Purkinje cell (primary cell): Measurements from ENCODE around the gene CD79A. TPM values are rescaled to one million over a fixed set of nuclear protein-coding genes. Genes with fewer than 3 reads are reported as not detected.

Experiments used
- polyA plus RNA-seq: library from polyadenylated mRNA; unstranded; fragments of >200 nt; fragmentation: Nextera tagmentation; gene quantifications from 2 replicates; pipeline ENCODE4 v1.2.1, GENCODE V29; 2014

Gene CD79A
- polyA plus RNA-seq = not detected in 2 replicates

GRCh38 chr19:41876847-41877832 is at the start of gene CD79A:
CD79A (plus strand) TSS chr19:41877279; CDS start chr19:41877305, 26 bp downstream.

DNA sequence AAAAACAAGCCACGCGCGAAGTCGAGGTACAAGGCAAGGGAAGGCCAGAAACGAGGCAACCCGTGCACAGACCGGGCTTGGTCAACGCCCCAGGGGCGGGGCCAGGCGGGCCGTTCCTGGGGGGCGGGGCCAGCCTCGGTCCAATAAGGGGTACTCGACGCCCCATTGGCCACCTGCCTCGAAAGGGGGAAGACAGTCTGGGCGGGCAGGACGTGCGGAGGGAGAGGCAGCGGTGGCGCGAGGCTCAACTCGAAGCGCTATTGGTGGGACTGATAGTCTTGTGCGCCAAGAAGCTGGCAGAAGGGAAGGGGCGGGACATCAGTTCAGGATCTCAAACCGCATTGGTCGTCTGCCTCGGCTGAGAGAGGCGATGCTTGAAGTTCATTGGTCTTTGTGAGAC is 32.5 kb upstream of the CD79A start, which contains the start of gene LYPD4:
TSS of gene LYPD4 (minus strand) at position 83 of the 400 bp plus-strand sequence. CDS start 5,398 bp downstream, outside the sequence.

GRCh38 chr19:41845001-41845050 is 32.3 kb upstream of the CD79A start, which contains the start of gene DMRTC2:
DMRTC2 (plus strand) TSS chr19:41845042; CDS start chr19:41847429, 2,387 bp downstream.

DNA sequence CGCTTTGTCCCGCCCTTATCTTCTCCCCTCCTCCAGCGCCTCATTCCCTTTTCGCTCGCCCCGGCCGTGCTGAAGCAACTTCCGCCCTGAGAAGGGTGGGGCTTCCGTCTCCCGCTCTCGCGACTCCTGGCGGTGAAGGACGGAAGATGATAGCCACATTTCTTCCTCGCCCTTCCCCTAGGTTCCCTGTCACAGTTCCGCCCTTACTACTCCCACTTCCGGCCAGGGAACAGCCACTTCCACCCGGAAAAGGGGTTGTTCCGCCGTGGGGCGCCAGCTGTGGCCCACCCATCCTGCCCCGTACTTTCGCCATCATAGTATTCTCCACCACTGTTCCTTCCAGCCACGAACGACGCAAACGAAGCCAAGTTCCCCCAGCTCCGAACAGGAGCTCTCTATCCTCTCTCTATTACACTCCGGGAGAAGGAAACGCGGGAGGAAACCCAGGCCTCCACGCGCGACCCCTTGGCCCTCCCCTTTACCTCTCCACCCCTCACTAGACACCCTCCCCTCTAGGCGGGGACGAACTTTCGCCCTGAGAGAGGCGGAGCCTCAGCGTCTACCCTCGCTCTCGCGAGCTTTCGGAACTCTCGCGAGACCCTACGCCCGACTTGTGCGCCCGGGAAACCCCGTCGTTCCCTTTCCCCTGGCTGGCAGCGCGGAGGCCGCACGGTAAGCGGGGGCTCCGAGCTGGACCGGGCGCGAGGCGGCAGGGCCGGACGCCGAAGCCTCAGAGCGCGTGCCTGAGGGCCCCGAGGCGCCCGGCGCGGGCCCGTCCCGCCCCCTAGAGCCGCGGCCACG is 17.3 kb upstream of the CD79A start, which contains the start of gene RPS19:
TSS of gene RPS19 (plus strand) at position 638 of the 801 bp plus-strand sequence. CDS start 520 bp downstream, outside the sequence.

DNA sequence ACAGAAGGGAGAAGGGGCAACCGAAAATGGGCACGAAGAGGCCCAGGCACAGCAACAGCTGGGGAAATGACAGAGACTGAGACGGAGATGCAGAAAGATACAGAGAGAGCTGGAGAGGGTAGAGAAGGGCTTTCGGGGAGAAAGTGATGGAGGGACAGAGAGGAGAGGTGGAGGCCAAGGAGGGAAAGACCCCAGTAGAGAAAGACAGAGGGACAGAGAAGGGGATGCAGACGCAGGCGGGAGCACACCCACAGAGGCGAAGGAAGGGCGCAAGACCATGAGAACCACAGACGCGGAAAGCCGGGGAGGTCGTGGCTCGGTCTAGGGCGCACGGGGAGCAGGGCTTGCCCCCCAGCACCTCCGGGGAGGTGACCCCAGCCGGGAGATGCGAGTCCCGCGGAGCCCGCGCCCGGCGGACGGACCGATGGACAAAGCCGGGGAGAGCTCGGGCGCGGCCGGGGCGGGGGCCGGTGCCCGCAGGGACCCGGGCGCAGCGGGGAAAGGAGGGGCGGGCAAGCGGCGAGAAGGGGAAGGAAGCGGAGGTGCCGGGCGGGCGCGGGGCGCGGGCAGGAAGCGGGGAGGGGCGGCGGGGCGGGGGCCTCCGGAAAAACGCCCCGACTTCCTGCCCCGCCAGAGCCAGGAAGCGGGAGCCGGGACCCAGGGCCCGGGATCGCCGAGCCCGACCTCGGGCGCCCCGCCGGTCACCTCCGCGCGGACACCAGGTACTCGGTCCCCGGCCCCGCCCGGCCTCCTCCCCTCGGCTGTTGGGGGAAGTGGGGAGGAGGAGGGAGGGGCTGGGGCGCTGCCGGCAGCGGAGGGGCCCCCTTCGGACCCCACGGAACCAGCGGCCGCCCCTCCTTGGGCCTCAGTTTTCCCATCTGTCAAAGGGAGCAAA is 5.7 kb downstream of the CD79A start, which contains the start of gene ARHGEF1:
TSS of gene ARHGEF1 (plus strand) at position 617 of the 895 bp plus-strand sequence. CDS start 4,899 bp downstream, outside the sequence.

GRCh38 chr19:41928221-41928683 is 51.2 kb downstream of the CD79A start, which contains the start of gene ERFL:
ERFL (minus strand) TSS chr19:41928449; CDS start chr19:41912919, 15,530 bp downstream.

Other genes starting within 250 kb of the CD79A start
- gene CEACAM7, start 189.0 kb upstream of the CD79A start, polyA plus RNA-seq = 2.4 TPM in 1 of 2 replicates, not detected in the other
- not detected in 2 replicates for gene CEACAM5, start 168.7 kb upstream of the CD79A start, polyA plus RNA-seq
- gene CEACAM6, start 121.7 kb upstream of the CD79A start, polyA plus RNA-seq = not detected in 2 replicates
- gene CEACAM3, start 80.7 kb upstream of the CD79A start, polyA plus RNA-seq = not detected in 2 replicates
- gene LYPD4, start 32.6 kb upstream of the CD79A start, polyA plus RNA-seq = not detected in 2 replicates
- gene DMRTC2, start 32.2 kb upstream of the CD79A start, polyA plus RNA-seq = not detected in 2 replicates
- 1,193 and 1,462 TPM in 2 replicates for gene RPS19, start 17.0 kb upstream of the CD79A start, polyA plus RNA-seq
- 0.46 and 0.52 TPM in 2 replicates for gene ARHGEF1, start 5.9 kb downstream of the CD79A start, polyA plus RNA-seq
- gene ERFL, start 51.2 kb downstream of the CD79A start, polyA plus RNA-seq = not detected in 2 replicates
- gene RABAC1, start 82.0 kb downstream of the CD79A start, polyA plus RNA-seq = 148 and 157 TPM in 2 replicates
- gene ATP1A3, start 117.0 kb downstream of the CD79A start, polyA plus RNA-seq = 128 and 179 TPM in 2 replicates
- 0.29 and 0.40 TPM in 2 replicates for gene GRIK5, start 192.9 kb downstream of the CD79A start, polyA plus RNA-seq
- gene ZNF574, start 198.9 kb downstream of the CD79A start, polyA plus RNA-seq = 1.5 and 1.8 TPM in 2 replicates